ENCODE results near the gene ZNF93.
A peak's percentile ranks its signal among the peaks of the same experiment; 100 is the strongest.
"Not testable (repeated sequence)": the region's sequence is repeated elsewhere in the genome, so short reads cannot be mapped to it uniquely, and the experiment has no call there.

The ZNF93 gene

GRCh38 chr19:19938449-19938848 is 37.7 kb downstream of the ZNF93 start:
- DNase-seq = no peak

DNA sequence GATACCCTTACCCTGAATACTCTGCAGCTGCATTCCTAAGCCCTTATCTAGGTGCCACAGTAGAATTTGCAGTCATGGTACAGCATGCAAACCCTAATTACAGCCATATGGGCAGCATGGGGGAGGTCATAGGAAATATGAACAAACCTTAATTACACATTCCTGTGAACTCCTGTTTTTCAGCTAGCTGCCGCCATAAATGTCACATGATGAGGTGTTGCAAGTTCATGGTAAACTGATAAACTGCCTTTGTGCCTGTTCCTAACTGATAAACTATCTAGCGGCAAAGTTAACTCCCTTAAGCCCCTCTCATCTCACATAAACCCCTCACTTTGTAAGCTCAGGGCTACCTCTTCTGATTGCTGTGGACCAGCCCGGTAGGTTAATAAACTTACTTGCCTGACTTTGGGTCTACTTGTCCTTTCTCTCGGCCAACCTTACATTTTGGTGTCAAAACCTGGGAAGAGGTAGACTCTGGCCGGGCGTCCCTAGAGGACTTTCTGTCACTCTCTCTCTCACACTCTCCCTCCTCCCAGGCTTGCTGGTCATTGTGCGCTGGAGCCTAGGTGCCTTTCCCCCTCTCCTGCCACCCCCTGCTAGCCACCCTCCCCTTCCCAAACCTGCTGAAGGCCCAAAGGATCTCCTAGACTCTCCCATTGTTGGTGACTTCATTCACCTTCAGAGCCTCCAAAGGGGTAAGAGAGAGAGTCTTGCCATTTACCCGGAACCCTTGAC is 43.3 kb downstream of the ZNF93 start:
- no peak for DNase-seq

DNA sequence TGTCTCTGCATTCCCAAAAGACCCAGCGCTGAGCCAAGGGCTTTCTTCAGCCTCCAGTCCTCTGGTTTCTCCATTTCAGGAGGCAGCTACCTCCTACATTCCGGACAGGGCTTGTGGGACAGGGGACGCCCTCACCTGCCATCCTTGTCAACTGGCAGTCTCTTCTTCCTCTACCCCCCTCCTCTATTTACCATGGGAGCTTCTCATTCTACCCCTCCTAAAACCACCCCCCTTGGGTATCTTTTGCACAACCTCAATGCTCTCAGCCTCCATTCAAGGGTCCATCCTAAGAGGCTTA is 43.8 kb downstream of the ZNF93 start:
- DNase-seq = no peak

DNA sequence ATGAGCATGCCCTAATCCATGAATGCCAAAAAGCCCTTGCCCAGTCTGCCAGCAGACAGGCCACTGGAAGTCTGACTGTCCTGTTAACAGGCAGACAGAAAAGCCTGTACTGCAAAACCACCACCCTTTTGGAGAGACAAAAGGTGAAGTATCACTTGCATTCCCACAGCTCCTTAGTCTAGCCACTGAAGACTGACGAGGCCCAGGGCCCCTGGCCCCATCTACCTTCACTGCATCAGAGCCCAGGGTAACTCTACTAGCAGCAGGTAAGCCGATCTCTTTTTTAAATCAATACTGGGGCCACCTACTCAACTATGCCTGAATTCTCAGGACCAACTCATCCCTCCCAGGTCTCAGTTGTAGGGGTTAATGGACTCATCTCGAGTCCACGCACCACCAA is 45.5 kb downstream of the ZNF93 start:
- DNase-seq = no peak

DNA sequence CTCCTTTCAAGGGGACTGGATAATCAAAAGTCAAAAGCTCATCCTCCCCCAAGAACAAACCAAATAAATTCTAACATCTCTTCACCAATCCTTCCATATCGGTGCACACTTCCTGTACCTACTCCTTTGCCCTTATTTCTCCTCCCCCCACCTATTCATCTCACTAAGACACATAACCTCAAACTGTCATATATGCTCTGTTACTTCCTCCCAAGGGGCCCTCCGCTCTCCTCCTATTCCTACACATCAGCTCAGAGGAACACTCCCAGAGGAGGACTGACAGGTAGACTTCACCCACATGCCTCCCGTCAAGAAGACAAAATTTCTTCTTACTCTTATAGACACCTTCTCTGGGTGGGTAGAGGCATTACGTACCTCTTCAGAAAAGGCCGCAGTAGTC is 48.1 kb downstream of the ZNF93 start:
- DNase-seq = no peak

DNA sequence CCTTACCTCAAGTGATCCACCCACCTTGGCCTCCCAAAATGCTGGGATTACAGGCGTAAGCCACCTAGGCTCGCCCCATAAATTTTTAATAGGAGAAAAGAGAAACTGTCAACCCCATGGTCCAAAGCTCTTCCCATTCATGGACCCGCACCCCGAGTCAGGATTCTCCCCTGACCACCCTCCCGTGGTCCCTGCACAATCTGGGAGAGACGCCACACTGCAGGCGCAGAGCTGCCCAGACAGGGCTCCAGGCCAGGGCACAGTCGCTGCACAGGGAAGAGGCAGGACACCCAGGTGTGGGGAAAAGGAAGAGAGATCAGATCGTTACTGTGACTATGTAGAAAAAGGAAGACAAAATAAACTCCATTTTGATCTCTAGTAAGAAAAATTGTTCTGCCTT is 54.5 kb downstream of the ZNF93 start:
- no peak for DNase-seq

DNA sequence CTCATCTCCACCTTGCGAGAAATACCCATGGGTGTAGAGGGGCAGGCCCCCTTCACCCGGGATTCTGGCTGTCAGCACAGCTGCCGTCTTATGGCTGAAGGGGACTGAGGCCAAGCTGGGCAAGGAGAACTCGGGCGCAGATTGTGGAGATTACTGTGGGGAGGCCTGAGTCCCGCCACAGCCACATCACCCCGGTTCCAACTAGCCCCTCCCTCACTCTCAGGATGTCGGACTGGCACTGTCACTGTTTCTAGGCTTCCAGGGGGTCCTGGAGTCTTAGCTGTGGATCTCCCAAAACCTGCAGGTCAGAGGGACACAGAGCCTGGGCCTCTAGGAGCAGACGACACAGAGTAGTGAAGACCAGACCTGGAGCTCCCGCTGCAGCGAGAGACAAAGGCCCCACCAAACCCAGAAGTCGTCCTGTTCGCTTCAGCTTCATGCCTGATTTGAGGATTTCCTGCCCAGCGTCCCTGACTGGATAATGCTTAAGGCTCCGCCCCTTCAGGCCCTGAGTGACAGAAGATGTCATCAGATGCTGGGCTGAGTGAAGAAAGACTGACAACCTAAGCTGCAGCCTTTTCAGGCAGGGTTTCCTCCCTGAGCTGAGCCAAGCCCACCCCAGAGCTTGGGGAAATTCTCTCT is 55.8 kb downstream of the ZNF93 start:
- DNase-seq = no peak

- not testable (repeated sequence) for DNase-seq
Measured at GRCh38 chr19:19957766-19958165, 57.0 kb downstream of the ZNF93 start.

DNA sequence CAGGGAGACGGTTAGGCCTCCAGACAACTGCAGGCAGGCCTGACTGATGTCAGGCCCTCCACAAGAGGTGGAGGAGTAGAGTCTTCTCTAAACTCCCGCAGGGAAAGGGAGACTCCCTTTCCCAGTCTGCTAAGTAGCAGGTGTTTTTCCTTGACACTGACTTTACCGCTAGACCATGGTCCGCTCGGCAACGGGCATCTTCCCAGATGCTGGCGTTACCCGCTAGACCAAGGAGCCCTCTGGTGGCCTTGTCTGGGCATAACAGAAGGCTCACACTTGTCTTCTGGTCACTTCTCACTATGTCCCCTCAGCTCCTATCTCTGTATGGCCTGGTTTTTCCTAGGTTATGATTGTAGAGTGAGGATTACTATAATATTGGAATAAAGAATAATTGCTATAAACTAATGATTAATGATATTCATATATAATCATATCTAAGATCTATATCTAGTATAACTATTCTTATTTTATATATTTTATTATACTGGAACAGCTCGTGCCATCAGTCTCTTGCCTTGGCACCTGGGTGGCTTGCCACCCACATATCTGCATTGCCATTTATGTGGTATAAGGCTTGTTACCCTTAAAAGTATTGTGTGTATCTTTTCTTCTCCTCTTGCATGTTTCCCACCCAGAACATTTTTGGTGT is 58.5 kb downstream of the ZNF93 start:
- peak; percentile 58 for DNase-seq

DNA sequence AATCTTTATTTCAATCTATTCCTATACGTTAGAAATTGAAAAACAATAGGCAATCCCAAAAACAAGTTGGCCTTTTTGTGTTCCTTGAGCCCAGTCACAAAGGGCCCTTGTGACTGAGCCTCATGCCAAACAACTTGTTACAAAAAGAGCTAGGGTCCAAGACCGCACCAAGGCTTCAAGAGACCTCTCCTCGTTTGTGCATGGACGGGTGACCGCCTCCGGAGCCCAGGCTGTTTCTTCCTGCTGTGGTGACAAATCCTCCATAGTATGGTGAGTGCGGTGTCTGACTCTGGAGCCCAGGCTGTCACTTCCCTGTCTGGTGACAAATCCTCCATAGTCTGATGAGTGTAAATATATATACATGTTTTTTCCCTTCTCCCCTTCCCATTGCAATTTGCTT is 63.7 kb downstream of the ZNF93 start:
- no peak for DNase-seq

- not testable (repeated sequence) for DNase-seq
Measured at GRCh38 chr19:19966126-19966525, 65.4 kb downstream of the ZNF93 start.

GRCh38 chr19:19966862-19967261 is 66.1 kb downstream of the ZNF93 start:
- DNase-seq = no peak

Measured in NCI-H1105 (cell line).